CD4-positive, alpha-beta T cell treated with Interferon alpha-2 for 1 hour (primary cell): ENCODE measurements around the gene PC.

ENCODE experiments used
- DNase-seq, 2 donors: peaks; one replicate each; pipeline ENCODE4 v3.0.0-alpha.2; 2020 to 2022

The PC gene

DNA sequence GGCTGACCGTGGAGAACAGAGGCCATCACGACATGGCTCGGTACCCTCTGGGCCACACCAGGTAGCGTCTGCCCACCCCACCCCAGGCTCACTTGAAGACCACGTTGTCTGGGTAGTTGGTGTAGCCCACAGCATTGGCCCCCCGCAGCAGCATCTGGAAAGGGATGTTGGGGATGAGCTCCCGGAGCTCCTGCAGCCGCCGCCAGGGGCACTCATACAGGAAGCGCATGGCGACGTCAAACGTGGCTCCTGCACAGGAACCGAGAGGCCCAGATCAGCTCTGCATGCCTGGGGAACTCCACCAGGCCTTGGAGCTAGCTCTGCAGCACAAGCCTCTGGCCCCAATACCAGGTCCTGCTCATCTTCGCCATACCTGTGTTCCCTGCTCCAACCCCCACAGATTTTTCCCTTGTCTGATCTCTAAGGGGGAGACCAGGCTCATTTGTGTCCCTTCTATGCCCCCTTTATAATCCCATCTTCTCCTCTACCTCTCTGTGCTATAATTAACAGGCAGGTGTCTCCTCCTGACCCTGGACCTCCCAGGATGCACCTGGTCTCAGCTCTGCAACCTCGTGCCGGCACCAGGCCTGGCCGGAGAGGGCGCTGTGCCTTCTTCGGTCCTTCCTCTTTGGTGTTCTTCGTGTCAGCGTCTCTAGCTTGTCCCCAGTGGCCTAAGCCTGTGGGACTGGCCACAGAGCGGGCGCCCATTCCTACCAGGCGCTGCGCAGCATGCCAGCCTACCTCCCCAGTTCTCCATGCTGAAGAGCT, 106.3 kb downstream of the PC start:
- peak in 1 of 2 donors; percentile 22 for DNase-seq

GRCh38 chr11:66851239-66851596, 107.0 kb downstream of the PC start:
- DNase-seq: no peak

DNA sequence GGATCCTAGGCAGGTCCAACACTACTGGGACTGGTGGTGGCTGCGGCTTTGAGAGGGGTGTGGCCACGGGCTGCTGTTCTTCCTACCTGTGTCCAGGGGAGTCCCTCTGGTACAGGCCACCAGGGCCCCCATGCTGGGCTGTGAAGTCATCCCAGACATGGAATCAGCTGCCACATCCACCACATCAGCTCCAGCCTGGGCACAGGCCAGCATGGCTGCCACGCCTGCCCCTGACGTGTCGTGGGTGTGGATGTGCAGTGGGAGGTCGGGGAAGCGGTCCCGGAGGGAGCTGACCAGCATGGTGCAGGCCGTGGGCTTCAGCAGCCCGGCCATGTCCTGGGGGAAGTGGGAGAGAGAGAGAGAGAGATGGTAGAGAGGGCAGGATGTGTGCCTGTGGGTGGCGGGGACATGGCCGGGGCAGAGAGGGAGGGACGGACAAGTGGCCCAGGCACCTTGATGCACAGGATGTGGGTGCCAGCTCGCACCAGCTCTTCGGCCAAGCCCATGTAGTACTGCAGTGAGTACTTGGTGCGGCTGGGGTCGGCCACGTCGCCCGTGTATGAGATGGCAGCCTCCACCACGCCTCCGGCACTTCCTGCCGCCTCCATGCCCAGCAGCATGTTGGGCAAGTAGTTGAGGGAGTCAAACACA, 107.5 kb downstream of the PC start:
- DNase-seq: no peak

GRCh38 chr11:66850235-66850587, 108.0 kb downstream of the PC start:
- DNase-seq: no peak

DNA sequence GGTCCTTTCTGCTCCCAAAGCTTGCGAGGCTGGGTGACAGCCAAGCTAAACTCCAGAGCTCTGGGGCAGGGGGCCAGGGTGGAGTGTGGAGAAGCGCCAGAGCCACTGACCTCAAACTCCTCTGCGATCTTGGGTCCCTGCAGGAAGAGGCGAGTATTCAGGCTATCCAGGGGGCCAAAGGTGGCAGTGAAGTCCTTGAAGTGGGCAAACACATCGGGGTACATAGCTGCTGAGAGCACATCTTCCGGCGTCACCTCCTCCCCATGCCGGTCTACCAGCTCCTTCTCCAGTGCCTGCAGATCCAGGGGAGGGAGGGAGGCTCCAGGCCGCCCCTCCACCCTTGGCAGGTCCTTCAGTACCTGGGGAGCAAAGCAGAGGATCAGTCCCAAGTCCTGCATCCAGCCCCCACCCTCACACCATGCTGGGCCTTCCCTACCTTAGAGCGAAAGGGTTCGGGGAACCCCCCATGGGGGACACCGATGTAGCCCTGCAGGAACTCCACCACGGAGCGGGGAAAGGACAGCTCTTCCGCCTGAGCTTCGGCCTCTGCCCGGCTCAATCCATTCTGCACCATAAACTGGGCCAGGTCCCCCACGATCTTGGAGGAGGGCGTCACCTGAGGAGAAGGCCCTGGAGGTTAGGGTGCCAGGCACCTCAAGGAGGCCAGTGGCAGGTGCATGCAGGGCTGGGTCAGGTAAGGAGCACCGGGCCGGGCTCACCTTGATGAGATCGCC, 108.5 kb downstream of the PC start:
- no peak for DNase-seq

GRCh38 chr11:66848671-66849500, 109.3 kb downstream of the PC start:
- DNase-seq: no peak

- DNase-seq: no peak
Measured at GRCh38 chr11:66847461-66848232, 110.5 kb downstream of the PC start.

- no peak for DNase-seq
Measured at GRCh38 chr11:66846671-66847091, 111.5 kb downstream of the PC start.

DNA sequence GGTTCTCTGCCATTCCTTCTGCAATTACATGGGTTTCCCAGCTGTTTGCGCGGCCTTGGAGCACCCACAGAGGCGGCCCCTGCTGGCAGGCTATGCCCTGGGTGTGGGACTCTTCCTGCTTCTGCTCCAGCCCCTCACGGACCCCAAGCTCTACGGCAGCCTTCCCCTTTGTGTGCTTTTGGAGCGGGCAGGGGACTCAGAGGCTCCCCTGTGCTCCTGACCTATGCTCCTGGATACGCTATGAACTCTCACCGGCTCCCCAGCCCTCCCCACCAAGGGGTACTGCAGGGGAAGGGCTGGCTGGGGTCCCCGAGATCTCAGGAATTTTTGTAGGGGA, 112.3 kb downstream of the PC start:
- DNase-seq: no peak

DNA sequence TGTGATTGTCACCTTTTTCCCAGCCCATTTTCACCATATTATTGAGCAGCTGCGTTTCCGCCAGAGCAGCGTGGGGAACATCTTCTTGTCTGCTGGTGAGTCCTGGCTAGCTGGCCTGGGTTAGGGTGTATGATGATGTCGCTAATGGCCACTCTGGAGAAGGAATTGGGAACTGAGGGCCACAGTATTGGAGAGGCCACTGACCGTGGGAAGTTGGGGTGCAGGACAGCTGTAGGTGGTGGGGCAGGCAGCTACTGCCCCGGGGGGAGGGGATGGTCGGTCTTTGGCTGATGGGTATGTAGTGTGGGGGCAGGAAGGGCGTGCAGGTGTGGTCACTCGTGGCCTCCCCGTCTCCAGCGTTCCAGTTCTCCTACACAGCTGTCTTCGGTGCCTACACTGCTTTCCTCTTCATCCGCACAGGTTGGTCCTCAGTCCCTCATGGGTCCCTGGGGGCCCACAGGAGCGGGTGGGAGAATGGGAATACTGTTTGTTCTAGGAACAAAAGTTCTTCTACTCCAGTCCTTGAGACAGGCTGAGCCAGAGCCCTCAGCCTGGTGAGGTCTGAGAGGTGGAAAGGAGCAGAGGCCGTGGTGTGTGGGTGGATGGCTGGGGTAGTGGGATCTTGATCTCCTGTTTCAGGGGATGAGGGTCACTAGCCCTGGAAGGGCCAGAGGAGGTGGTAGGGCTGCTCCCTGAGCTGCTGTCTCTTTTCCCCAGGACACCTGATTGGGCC, 112.9 kb downstream of the PC start:
- no peak for DNase-seq

- no peak for DNase-seq
Measured at GRCh38 chr11:66844496-66845142, 113.6 kb downstream of the PC start.

GRCh38 chr11:66843776-66844495, 114.2 kb downstream of the PC start:
- no peak for DNase-seq

GRCh38 chr11:66842896-66843775, 115.0 kb downstream of the PC start, which contains the start of gene RCE1:
RCE1 (plus strand) TSS chr11:66843441; CDS start chr11:66843456, 15 bp downstream.
- DNase-seq: peak; percentile 90 to 94

DNA sequence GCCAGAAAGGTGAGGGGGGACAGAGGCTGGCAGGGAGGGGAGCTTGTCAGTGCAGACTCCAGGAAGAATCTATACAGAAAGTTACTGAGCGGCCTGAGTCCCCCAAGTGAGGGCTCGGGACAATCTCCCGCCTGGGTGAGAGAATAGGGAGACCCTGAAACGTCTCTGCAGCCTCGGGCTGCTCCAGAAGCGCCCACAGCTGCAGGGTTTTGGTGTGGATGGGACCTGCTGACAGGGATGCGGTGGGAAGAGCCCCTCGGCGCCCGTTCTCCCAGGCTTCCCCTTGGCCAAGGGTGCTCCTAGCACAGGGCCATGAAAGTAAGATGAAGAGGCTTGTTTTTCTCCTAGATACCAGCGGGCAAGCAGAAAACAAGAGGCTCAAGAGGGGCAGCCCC, 115.7 kb downstream of the PC start:
- no peak for DNase-seq

GRCh38 chr11:66841861-66842260, 116.3 kb downstream of the PC start:
- DNase-seq: no peak

- DNase-seq: no peak
Measured at GRCh38 chr11:66840317-66841091, 117.7 kb downstream of the PC start.

GRCh38 chr11:66835768-66836405, 122.3 kb downstream of the PC start:
- DNase-seq: no peak

GRCh38 chr11:66834943-66835342, 123.2 kb downstream of the PC start:
- no peak for DNase-seq
